Measurements from ENCODE around the gene MATN4.

GRCh38 chr20:45345104-45345936 is 37.2 kb upstream of the MATN4 start:
- TF ChIP-seq CTCF (conservative IDR thresholded peaks at IDR 0.05) (no peak), ZFX (IDR thresholded peaks at IDR 0.05) (no peak)

Measured in C4-2B (cell line).